Measurements from ENCODE around the gene MT2A.

DNA sequence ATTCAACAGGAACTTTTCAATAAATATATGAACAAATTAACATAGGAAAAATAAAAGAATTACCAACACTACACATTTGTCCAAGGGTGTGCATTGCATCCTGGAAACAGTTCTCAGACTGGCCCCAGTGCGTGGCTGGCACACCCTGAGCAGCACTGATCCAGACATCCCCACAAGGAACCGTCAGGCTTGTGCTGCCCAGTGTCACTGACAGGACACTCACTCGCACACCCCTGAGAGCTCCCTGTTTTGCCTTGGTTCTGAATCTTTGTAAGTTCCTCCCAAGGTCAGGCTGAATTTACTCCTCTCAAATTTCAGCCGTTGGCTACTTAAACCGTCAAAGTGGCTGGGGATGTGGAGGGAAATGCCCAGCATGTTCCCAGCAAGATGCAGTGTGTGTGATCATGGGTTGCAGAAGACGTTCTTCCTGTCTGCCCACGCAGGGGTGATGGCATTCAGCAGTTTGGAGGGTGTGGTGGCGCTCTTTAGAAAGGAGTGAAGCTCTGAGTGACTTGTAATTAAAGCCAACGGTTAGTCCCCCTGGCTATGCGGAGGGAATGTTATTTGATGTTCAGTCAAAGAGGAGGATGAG is 1.7 kb downstream of the MT2A start:
- TF ChIP-seq, protein P1, sequence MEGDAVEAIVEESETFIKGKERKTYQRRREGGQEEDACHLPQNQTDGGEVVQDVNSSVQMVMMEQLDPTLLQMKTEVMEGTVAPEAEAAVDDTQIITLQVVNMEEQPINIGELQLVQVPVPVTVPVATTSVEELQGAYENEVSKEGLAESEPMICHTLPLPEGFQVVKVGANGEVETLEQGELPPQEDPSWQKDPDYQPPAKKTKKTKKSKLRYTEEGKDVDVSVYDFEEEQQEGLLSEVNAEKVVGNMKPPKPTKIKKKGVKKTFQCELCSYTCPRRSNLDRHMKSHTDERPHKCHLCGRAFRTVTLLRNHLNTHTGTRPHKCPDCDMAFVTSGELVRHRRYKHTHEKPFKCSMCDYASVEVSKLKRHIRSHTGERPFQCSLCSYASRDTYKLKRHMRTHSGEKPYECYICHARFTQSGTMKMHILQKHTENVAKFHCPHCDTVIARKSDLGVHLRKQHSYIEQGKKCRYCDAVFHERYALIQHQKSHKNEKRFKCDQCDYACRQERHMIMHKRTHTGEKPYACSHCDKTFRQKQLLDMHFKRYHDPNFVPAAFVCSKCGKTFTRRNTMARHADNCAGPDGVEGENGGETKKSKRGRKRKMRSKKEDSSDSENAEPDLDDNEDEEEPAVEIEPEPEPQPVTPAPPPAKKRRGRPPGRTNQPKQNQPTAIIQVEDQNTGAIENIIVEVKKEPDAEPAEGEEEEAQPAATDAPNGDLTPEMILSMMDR (conservative IDR thresholded peaks at IDR 0.05 in 1 of 2, IDR thresholded peaks at IDR 0.05 in 1 of 2; ENCODE audit: low read depth in 1 of 2, low read length in 2 of 2), result no peak
- no peak for TF ChIP-seq EZH2 (IDR thresholded peaks at IDR 0.05; ENCODE audit: low read length, missing control alignments)
